GM18502 (cell line): ENCODE results near the gene ADAMTS13.
A peak's percentile ranks its signal among the peaks of the same experiment; 100 is the strongest.
"Not testable (repeated sequence)": the region's sequence is repeated elsewhere in the genome, so short reads cannot be mapped to it uniquely, and the experiment has no call there.

ENCODE experiments used
- ATAC-seq: cut with Tn5 transposase; IDR thresholded peaks from one replicate; pipeline ENCODE4 v1.9.1; 2021; ENCODE audit warnings: mild to moderate bottlenecking; ENCODE audit not compliant: unreplicated experiment, poor library complexity

The ADAMTS13 gene

GRCh38 chr9:133449760-133450159, 27.6 kb downstream of the ADAMTS13 start:
- no peak for ATAC-seq

GRCh38 chr9:133451865-133452264, 29.7 kb downstream of the ADAMTS13 start:
- not testable (repeated sequence) for ATAC-seq

- no peak for ATAC-seq
Observed at GRCh38 chr9:133452562-133452961, 30.4 kb downstream of the ADAMTS13 start.

DNA sequence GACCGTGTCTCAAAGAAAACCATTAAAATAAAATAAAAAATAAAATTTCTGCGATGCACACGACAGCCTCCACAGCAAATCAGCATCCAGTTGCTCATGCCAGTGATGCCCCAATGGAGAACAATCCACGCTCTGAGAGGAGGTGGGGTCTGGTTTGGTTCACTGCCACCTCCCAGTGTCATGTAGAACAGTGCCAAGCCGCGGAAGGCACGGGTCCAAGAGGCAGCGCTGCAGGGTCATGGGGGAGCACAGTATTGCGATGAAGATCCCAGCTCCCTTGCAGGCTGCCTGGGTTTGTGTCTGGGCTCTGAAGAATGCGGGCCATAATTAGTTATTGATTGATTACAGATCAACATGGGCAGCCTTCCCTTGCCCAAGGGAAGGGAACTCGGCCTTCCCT, 31.5 kb downstream of the ADAMTS13 start:
- no peak for ATAC-seq

GRCh38 chr9:133454325-133454724, 32.2 kb downstream of the ADAMTS13 start:
- ATAC-seq: no peak

- no peak for ATAC-seq
Observed at GRCh38 chr9:133454943-133455673, 32.9 kb downstream of the ADAMTS13 start.

DNA sequence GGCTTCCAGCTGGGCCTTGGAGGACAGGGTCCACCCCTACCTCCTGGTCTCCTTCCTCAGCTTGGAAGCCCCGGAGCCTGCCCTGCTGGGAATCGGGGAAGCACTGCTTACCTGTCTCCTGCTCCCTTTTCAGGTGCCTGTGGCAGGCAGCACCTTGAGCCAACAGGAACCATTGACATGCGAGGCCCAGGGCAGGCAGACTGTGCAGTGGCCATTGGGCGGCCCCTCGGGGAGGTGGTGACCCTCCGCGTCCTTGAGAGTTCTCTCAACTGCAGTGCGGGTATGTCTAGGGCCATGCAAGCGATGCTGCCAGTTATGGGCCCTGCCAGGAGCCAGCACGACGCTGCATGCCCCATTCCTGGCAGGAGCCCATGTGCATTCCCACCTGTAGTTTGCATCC, 33.8 kb downstream of the ADAMTS13 start:
- no peak for ATAC-seq

GRCh38 chr9:133456409-133456808, 34.2 kb downstream of the ADAMTS13 start:
- ATAC-seq: no peak

- ATAC-seq: no peak
Observed at GRCh38 chr9:133457233-133457632, 35.1 kb downstream of the ADAMTS13 start.

- ATAC-seq: no peak
Observed at GRCh38 chr9:133457748-133458147, 35.6 kb downstream of the ADAMTS13 start.

DNA sequence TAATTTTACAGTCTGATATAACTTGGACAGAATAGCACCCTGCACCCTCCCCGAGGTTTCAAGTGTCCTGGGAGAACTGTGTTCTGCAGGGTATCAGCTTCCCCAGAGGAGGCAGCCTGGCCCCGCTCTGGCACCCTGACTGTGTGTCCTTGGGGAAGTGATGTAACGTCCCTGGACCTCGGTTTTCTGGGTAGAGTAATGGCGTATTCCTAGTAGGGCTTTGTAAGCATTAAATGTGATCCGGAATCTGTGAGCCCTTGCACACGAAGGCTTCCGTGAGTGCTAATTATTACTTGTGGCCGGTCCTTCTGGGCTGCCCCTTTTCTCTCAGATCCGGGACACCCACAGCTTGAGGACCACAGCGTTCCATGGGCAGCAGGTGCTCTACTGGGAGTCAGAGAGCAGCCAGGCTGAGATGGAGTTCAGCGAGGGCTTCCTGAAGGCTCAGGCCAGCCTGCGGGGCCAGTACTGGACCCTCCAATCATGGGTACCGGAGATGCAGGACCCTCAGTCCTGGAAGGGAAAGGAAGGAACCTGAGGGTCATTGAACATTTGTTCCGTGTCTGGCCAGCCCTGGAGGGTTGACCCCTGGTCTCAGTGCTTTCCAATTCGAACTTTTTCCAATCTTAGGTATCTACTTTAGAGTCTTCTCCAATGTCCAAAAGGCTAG, 36.6 kb downstream of the ADAMTS13 start:
- ATAC-seq: no peak

DNA sequence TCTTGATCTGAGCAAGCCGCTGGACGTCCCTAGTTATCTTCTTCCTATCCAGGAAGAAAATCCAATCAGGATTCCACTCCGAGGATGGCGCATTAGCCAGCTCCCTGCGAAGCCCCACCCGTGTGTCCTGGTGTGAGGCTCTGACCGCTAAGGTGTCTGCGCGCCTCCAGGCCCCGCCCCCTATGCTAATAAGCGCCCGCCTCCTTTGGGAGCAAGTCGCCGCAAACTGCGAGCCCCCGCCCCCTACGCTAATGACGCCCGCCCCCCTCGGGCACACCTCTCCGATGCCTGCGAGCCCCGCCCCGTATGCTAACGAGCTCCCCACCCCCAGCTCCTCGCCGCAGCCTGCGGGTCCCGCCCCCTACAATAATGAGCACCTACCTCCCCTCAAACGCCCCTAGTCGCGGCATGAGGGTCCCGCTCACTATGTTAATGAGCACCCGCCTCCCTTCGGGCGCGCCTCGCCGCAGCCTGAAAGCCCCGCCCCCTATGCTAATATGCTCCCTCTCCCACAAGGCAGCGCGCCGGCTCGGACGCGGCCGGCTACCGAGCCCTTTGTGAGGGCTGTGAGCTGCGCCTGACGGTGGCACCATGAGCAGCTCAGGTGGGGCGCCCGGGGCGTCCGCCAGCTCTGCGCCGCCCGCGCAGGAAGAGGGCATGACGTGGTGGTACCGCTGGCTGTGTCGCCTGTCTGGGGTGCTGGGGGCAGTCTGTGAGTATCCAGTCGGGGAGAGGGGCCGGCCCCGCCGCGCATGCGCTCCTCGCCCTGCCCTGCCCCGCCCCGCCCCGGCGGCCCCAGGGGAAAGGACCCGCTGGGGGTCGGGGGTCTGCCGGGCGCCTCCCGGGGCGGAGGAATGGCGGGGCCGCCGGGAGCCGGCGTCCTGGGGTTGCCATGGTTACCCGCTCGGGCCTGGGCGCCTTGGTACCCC, 37.6 kb downstream of the ADAMTS13 start, which contains the start of gene CACFD1:
Gene CACFD1 (plus strand): TSS at position 503 of the 929 bp plus-strand sequence. CDS start 89 bp downstream, at position 592.
- peak; percentile 79 for ATAC-seq

GRCh38 chr9:133460405-133461175, 38.4 kb downstream of the ADAMTS13 start:
- peak; percentile 30 for ATAC-seq

- no peak for ATAC-seq
Observed at GRCh38 chr9:133461975-133462374, 39.8 kb downstream of the ADAMTS13 start.

DNA sequence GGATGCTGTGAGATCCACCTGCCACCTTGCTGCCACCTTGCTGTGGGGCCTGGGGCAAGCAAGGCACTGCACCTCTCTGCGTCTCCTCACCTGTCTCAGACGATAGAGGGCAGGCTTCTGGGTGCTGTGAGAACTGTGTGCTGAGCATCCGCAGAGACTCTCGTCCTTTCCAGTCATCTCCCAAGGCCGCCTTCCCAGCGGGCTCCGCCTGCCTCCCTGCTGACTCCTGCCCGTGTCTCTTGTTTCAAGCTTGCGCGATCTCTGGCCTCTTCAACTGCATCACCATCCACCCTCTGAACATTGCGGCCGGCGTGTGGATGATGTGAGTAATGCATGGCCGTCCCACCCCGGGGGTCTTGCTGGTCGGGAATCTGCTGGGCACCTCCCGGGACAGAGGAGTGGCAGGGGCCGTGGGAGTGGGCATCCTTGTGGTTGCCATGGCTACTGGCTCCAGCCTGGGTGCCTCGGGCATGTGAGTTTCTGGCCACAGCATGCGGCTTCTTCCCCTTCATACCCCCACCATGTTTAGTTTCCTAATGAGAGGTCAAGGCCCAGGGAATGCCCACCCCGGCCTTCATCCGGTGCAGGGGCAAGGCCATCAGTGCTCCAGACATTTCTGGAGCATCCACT, 41.2 kb downstream of the ADAMTS13 start:
- no peak for ATAC-seq

GRCh38 chr9:133463864-133464615, 41.9 kb downstream of the ADAMTS13 start:
- ATAC-seq: no peak

GRCh38 chr9:133464638-133465037, 42.5 kb downstream of the ADAMTS13 start:
- ATAC-seq: no peak

GRCh38 chr9:133465984-133466383, 43.8 kb downstream of the ADAMTS13 start:
- no peak for ATAC-seq

DNA sequence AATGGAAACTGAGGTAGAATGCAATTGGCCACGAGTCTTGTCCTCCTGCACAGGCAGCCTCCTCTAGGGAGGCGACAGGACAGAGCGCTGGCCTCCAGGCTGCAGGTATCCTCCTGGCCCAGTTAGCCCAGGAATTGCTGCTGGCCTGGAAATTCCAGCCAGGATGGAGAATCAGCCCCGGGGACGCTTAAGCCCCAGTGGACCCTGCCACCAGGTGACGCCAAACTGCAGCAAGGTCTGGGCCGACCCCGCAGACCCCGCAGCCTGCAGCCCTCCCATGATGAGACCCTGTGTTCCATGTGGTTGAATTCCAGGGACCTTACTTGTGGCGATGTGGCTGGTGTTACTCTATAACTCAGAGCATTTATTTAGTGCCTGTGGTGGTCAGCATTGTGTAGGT, 44.9 kb downstream of the ADAMTS13 start:
- ATAC-seq: no peak
